ENCODE results near the gene ELF2.
"Not testable (repeated sequence)": the region's sequence is repeated elsewhere in the genome, so short reads cannot be mapped to it uniquely, and the experiment has no call there.

ELF2 gene

GRCh38 chr4:139129206-139129605 is 47.8 kb downstream of the ELF2 start:
- Histone ChIP-seq H3K36me3 (ENCODE audit: control insufficient read depth, insufficient read depth, low read length) (no peaks in the 10 kb centered on the region), H3K27me3 (ENCODE audit: control insufficient read depth, insufficient read depth, low read length) (no peaks in the 10 kb centered on the region)

GRCh38 chr4:139126898-139127297 is 50.1 kb downstream of the ELF2 start:
- Histone ChIP-seq H3K9me3 (ENCODE audit: control insufficient read depth, low read length) (no peaks in the 10 kb centered on the region), H3K4me3 (ENCODE audit: low read length) (no peak overlapping the region), H3K4me1 (ENCODE audit: control insufficient read depth, insufficient read depth, low read length) (no peaks in the 10 kb centered on the region), H3K36me3 (ENCODE audit: control insufficient read depth, insufficient read depth, low read length) (no peaks in the 10 kb centered on the region), H3K9ac (ENCODE audit: low read length) (no peak overlapping the region), H3K27me3 (ENCODE audit: control insufficient read depth, insufficient read depth, low read length) (no peaks in the 10 kb centered on the region)

More at GRCh38 chr4:139129206-139129605, 47.8 kb downstream of the ELF2 start:
- Histone ChIP-seq H3K4me1 (ENCODE audit: control insufficient read depth, insufficient read depth, low read length) (no peaks in the 10 kb centered on the region), H3K9me3 (ENCODE audit: control insufficient read depth, low read length) (no peaks in the 10 kb centered on the region), H3K4me3 (ENCODE audit: low read length) (no peak overlapping the region), H3K9ac (ENCODE audit: low read length) (no peak overlapping the region)

DNA sequence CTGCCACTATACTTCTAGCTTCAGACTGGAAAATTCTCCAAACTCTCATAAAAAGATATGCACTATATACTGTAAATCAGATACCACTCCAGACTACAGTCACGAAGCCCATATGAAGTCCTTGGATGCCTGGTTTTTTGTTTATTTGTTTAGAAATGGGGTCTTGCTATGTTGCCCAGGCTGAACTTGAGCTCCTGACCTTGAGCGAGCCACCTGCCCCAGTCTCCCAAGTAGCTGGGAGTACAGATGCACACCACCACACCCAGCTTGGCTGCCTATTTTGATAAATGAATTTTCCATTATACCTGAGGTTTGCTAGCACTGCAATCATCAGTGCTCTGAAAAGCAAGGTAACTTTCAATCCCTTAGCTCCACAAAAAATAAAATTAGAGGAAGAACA is 53.1 kb downstream of the ELF2 start:
- Histone ChIP-seq H3K27me3 (ENCODE audit: control insufficient read depth, insufficient read depth, low read length) (no peaks in the 10 kb centered on the region), H3K4me1 (ENCODE audit: control insufficient read depth, insufficient read depth, low read length) (no peaks in the 10 kb centered on the region), H3K36me3 (ENCODE audit: control insufficient read depth, insufficient read depth, low read length) (no peaks in the 10 kb centered on the region), H3K9me3 (ENCODE audit: control insufficient read depth, low read length) (no peaks in the 10 kb centered on the region), H3K4me3 (ENCODE audit: low read length) (no peak overlapping the region), H3K9ac (ENCODE audit: low read length) (no peak overlapping the region)

- Histone ChIP-seq H3K27me3 (ENCODE audit: control insufficient read depth, insufficient read depth, low read length) (no peaks in the 10 kb centered on the region), H3K4me3 (ENCODE audit: low read length) (no peak overlapping the region), H3K9ac (ENCODE audit: low read length) (no peak overlapping the region), H3K36me3 (ENCODE audit: control insufficient read depth, insufficient read depth, low read length) (no peaks in the 10 kb centered on the region), H3K4me1 (ENCODE audit: control insufficient read depth, insufficient read depth, low read length) (no peaks in the 10 kb centered on the region), H3K9me3 (ENCODE audit: control insufficient read depth, low read length) (no peaks in the 10 kb centered on the region)
Measured at GRCh38 chr4:139118365-139118764, 58.7 kb downstream of the ELF2 start.

- H3K27me3 ChIP-seq (ENCODE audit: control insufficient read depth, insufficient read depth, low read length), result no peaks in the 10 kb centered on the region
- no peaks in the 10 kb centered on the region for H3K36me3 ChIP-seq (ENCODE audit: control insufficient read depth, insufficient read depth, low read length)
- H3K4me1 ChIP-seq (ENCODE audit: control insufficient read depth, insufficient read depth, low read length), result no peaks in the 10 kb centered on the region
- no peak overlapping the region for H3K4me3 ChIP-seq (ENCODE audit: low read length)
- no peak overlapping the region for H3K9ac ChIP-seq (ENCODE audit: low read length)
- H3K9me3 ChIP-seq (ENCODE audit: control insufficient read depth, low read length), result no peaks in the 10 kb centered on the region
Measured at GRCh38 chr4:139115226-139115625, 61.8 kb downstream of the ELF2 start.

GRCh38 chr4:139114795-139115194 is 62.2 kb downstream of the ELF2 start:
- not testable (repeated sequence) for H3K4me1 ChIP-seq (ENCODE audit: control insufficient read depth, insufficient read depth, low read length); H3K9me3 ChIP-seq (ENCODE audit: control insufficient read depth, low read length); H3K27me3 ChIP-seq (ENCODE audit: control insufficient read depth, insufficient read depth, low read length); H3K9ac ChIP-seq (ENCODE audit: low read length); H3K36me3 ChIP-seq (ENCODE audit: control insufficient read depth, insufficient read depth, low read length); H3K4me3 ChIP-seq (ENCODE audit: low read length)

DNA sequence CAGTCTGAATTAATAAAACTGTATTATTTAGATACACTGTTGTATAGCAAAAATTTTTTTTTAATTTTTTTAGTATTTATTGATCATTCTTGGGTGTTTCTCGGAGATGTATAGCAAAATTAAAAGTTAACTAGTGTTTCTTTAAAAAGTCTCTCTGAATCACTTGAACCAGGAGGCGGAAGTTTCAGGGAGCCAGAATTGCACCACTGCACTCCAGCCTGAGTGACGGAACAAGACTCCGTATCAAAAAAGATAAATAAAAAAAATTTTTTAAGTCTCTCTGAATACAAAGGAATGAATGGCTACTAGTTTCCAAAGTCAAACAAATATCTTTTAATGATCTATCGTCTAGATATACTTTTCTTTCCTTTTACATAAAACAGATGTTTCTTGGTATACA is 64.4 kb downstream of the ELF2 start:
- Histone ChIP-seq H3K9ac (ENCODE audit: low read length) (no peak overlapping the region), H3K4me3 (ENCODE audit: low read length) (no peak overlapping the region), H3K36me3 (ENCODE audit: control insufficient read depth, insufficient read depth, low read length) (no peaks in the 10 kb centered on the region), H3K27me3 (ENCODE audit: control insufficient read depth, insufficient read depth, low read length) (no peaks in the 10 kb centered on the region), H3K9me3 (ENCODE audit: control insufficient read depth, low read length) (no peaks in the 10 kb centered on the region), H3K4me1 (ENCODE audit: control insufficient read depth, insufficient read depth, low read length) (no peaks in the 10 kb centered on the region)

GRCh38 chr4:139108567-139109128 is 68.4 kb downstream of the ELF2 start:
- Histone ChIP-seq H3K9me3 (ENCODE audit: control insufficient read depth, low read length) (no peaks in the 10 kb centered on the region), H3K9ac (ENCODE audit: low read length) (no peak overlapping the region), H3K4me3 (ENCODE audit: low read length) (no peak overlapping the region), H3K36me3 (ENCODE audit: control insufficient read depth, insufficient read depth, low read length) (no peaks in the 10 kb centered on the region), H3K4me1 (ENCODE audit: control insufficient read depth, insufficient read depth, low read length) (no peaks in the 10 kb centered on the region), H3K27me3 (ENCODE audit: control insufficient read depth, insufficient read depth, low read length) (no peaks in the 10 kb centered on the region)

DNA sequence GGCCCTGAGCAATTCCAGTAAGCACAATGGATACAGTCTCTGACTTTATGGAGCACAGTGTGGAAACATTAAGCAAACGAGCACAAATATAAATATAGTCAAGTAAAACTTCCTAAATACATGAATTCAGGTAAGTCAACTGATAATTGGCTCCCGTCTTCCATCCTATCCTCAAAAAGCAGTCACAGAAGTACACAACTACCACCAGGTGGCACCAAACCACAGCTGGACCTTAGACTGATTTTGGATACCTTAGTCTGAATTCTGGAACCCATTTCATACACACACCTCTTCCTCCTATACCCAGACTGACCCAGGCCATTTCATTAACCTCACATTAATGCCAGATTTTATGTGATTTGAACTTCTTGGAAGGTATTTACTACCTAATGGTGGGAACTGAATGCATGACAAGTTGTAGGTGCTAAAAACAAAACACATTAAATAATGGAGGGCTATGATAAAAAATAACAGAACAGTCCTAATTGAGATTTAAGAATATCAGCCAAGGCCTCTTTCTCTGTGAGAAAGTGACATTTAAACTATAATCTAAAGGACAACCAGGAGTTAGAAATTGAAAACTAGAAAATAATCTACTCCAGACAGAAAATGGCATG is 77.5 kb downstream of the ELF2 start:
- H3K4me3 ChIP-seq (ENCODE audit: low read length), result no peak overlapping the region
- no peaks in the 10 kb centered on the region for H3K9me3 ChIP-seq (ENCODE audit: control insufficient read depth, low read length)
- H3K36me3 ChIP-seq (ENCODE audit: control insufficient read depth, insufficient read depth, low read length), result no peaks in the 10 kb centered on the region
- H3K9ac ChIP-seq (ENCODE audit: low read length), result no peak overlapping the region
- H3K4me1 ChIP-seq (ENCODE audit: control insufficient read depth, insufficient read depth, low read length), result peaks cover 5% of the 10 kb centered on the region
- H3K27me3 ChIP-seq (ENCODE audit: control insufficient read depth, insufficient read depth, low read length), result no peaks in the 10 kb centered on the region

DNA sequence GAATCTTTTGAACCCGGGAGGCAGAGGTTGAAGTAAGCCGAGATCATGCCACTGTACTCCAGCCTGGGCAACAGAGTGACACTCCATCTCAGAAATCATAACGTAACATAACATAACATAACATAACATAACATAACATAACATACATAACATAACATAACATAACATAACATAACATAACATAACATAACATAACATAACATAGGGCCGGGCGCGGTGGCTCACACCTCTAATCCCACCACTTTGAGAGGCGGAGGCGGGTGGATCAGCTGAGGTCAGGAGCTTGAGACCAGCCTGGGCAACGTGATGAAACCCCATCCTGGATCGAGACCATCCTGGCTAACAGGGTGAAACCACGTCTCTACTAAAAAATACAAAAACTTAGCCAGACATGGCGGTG is 84.7 kb downstream of the ELF2 start:
- Histone ChIP-seq H3K27me3 (ENCODE audit: control insufficient read depth, insufficient read depth, low read length) (no peaks in the 10 kb centered on the region), H3K36me3 (ENCODE audit: control insufficient read depth, insufficient read depth, low read length) (no peaks in the 10 kb centered on the region), H3K4me3 (ENCODE audit: low read length) (no peak overlapping the region), H3K9me3 (ENCODE audit: control insufficient read depth, low read length) (no peaks in the 10 kb centered on the region), H3K9ac (ENCODE audit: low read length) (no peak overlapping the region), H3K4me1 (ENCODE audit: control insufficient read depth, insufficient read depth, low read length) (no peaks in the 10 kb centered on the region)

DNA sequence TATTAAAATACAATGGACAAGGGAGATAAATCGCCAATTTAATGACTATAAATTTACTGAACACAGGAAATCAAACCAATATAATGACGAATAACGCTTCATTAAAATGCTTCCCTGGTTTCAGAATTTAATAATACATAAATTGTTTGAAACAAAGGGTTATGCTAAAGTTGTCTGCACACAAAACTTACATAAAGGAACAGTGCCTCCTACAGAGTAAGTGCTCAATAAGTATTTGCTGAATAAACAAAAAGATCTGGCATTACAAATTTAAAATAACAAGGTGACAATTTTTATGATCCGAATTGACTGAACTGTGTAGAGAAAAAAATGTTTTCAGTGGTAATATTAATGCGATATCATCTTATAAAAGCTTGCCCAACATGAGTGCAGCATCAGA is 91.9 kb downstream of the ELF2 start:
- H3K36me3 ChIP-seq (ENCODE audit: control insufficient read depth, insufficient read depth, low read length), result peaks cover 3% of the 10 kb centered on the region
- no peaks in the 10 kb centered on the region for H3K27me3 ChIP-seq (ENCODE audit: control insufficient read depth, insufficient read depth, low read length)
- no peaks in the 10 kb centered on the region for H3K4me1 ChIP-seq (ENCODE audit: control insufficient read depth, insufficient read depth, low read length)
- peak overlapping the region; percentile 97 for H3K9ac ChIP-seq (ENCODE audit: low read length)
- no peak overlapping the region for H3K4me3 ChIP-seq (ENCODE audit: low read length)
- H3K9me3 ChIP-seq (ENCODE audit: control insufficient read depth, low read length), result no peaks in the 10 kb centered on the region

DNA sequence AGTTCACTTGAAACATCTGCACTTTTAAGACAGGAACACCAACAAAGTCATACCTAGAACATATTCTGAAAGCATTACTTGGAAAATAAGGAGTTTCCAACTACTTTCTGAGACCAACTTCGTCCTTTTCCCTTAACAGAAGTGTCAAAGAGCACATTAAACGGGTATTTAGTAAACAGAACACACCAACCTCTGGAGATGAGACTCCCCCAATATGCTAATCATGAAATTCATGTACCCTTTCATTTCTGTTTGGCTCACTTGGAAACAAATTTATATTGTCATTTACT is 92.3 kb downstream of the ELF2 start:
- peak overlapping the region; percentile 97 for H3K9ac ChIP-seq (ENCODE audit: low read length)
- no peak overlapping the region for H3K4me3 ChIP-seq (ENCODE audit: low read length)
- H3K4me1 ChIP-seq (ENCODE audit: control insufficient read depth, insufficient read depth, low read length), result no peaks in the 10 kb centered on the region

More for the DNA sequence above, 92.3 kb downstream of the ELF2 start:
- no peaks in the 10 kb centered on the region for H3K27me3 ChIP-seq (ENCODE audit: control insufficient read depth, insufficient read depth, low read length)
- no peaks in the 10 kb centered on the region for H3K9me3 ChIP-seq (ENCODE audit: control insufficient read depth, low read length)
- peaks cover 3% of the 10 kb centered on the region for H3K36me3 ChIP-seq (ENCODE audit: control insufficient read depth, insufficient read depth, low read length)

Measured in mucosa of stomach (tissue), 1 donor.